Astrocyte of the spinal cord (primary cell): ENCODE results near the gene ACVR1.
A peak's percentile ranks its signal among the peaks of the same experiment; 100 is the strongest.

Experiments used
- DNase-seq: peaks from one replicate; pipeline ENCODE4 v3.0.0; 2011; ENCODE audit warnings: low read depth, low spot score
- H3K4me3 ChIP-seq: 2 replicates; pipeline ENCODE4 v1.5.1; 2011; ENCODE audit warnings: low read depth, mild to moderate bottlenecking, low read length, moderate library complexity
- in situ Hi-C: cut with HindIII; loops from 2 replicates; pipeline ENCODE4 v1.10.0; 2017; ENCODE audit warnings: low sequenced_read_pairs
- TF ChIP-seq, protein P1 (sequence below): IDR thresholded peaks from 2 replicates; pipeline ENCODE4 v1.5.1; 2012; ENCODE audit warnings: low read depth, mild to moderate bottlenecking, low read length, inconsistent platforms

The ACVR1 gene

GRCh38 chr2:157841485-157841884, 34.6 kb downstream of the ACVR1 start:
- H3K4me3 ChIP-seq: no peak overlapping the region
- TF ChIP-seq, protein P1, sequence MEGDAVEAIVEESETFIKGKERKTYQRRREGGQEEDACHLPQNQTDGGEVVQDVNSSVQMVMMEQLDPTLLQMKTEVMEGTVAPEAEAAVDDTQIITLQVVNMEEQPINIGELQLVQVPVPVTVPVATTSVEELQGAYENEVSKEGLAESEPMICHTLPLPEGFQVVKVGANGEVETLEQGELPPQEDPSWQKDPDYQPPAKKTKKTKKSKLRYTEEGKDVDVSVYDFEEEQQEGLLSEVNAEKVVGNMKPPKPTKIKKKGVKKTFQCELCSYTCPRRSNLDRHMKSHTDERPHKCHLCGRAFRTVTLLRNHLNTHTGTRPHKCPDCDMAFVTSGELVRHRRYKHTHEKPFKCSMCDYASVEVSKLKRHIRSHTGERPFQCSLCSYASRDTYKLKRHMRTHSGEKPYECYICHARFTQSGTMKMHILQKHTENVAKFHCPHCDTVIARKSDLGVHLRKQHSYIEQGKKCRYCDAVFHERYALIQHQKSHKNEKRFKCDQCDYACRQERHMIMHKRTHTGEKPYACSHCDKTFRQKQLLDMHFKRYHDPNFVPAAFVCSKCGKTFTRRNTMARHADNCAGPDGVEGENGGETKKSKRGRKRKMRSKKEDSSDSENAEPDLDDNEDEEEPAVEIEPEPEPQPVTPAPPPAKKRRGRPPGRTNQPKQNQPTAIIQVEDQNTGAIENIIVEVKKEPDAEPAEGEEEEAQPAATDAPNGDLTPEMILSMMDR: no peak
- in situ Hi-C loops: no loop called here
- DNase-seq: no peak

DNA sequence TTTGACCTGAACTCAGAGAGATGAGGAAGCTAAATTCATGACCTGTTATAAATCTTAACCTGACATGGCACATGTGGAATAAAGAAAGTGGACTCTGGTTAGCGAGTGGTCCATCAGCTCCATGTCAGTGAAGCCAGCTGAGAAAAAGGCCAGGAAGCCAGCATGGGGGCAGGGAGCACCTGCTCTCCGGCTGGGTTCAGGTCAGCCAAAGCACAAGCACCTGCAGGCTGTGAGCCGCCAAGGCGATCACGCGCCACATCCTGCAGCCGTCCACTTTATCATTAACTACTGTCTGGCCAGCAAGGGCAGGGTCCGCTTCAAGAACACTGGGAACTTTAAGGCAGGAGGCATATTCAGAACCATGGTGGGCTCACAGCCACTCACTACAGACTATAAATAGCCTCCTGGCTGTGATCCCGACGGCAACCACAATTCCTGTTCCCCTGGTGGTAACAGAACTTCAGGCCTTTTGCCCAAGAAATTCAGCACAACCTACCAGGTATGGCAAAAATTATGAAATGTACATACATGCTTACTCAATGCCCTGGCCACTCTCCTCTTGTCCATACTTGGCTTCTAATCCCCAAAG, 35.5 kb downstream of the ACVR1 start:
- in situ Hi-C loops: no loop called here
- TF ChIP-seq, protein P1: peak; percentile 10
- H3K4me3 ChIP-seq: no peak overlapping the region
- DNase-seq: peak; percentile 66

DNA sequence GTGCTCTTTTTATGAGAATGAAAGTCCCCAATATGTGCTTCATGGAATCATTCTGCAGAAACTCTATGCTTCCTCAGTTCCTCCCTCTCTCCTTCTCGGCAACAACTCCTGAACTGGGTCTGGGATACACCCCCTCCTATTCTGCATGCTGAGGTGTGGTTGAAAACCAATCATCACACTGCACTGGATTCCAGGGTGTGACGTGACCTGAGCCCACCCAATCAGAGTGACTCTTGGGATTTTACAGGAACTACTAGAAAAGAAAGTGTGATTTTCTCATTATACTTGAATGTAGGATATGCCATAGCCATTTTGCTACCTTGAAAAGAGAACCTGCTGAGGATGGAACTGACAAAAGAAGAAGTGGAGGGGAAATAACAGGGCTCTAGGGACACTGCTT, 36.3 kb downstream of the ACVR1 start:
- in situ Hi-C loops: no loop called here
- no peak for DNase-seq
- TF ChIP-seq, protein P1: no peak
- no peak overlapping the region for H3K4me3 ChIP-seq

- in situ Hi-C loops: no loop called here
- H3K4me3 ChIP-seq: no peak overlapping the region
- TF ChIP-seq, protein P1: no peak
- peak; percentile 85 for DNase-seq
Observed at GRCh38 chr2:157839162-157839801, 36.8 kb downstream of the ACVR1 start.

- H3K4me3 ChIP-seq: no peak overlapping the region
- TF ChIP-seq, protein P1: no peak
- DNase-seq: peak; percentile 88
- in situ Hi-C loops: no loop called here
Observed at GRCh38 chr2:157838442-157839161, 37.5 kb downstream of the ACVR1 start.

DNA sequence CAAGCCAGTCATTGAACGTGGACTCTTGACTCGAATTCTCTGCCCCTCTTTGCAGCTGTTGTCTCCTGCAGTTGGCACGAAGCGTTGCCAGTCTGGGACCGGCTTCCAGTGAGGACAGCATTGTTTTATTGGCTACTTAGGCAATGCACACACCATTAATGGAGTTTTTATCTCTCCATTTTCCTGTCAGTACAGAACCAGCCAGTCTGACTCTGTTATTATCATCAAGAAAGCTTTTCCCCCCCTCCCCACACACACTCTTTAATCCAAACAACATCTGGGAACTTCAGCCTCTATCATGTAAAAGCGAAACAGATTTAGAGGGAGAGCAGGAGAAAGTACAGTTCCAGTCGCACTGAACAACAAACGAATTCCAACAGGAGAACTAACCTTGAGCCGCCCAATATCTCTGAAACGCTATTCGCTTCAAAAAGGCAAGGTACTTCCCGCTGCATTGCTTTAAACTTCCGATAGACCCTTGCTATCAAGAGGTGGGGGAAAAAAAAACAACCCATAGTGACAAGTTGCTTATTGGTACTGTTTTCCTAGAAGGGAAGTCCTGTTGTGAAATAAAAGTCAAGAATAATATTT, 38.2 kb downstream of the ACVR1 start:
- TF ChIP-seq, protein P1: no peak
- peak overlapping the region; percentile 13 for H3K4me3 ChIP-seq
- in situ Hi-C loops: no loop called here
- DNase-seq: peak; percentile 35
